Stimulated activated CD8-positive, alpha-beta memory T cell treated with anti-CD3 and anti-CD28 coated beads, Interleukin-2, amount 100 ng/mL, for 1 hour (primary cell): ENCODE data around the gene HOXD12.

Experiments used
- DNase-seq, 2 donors: peaks; one replicate each; pipeline ENCODE4 v3.0.0-alpha.2; 2020; ENCODE audit warnings: low read depth in 2 of 2

Gene HOXD12

DNA sequence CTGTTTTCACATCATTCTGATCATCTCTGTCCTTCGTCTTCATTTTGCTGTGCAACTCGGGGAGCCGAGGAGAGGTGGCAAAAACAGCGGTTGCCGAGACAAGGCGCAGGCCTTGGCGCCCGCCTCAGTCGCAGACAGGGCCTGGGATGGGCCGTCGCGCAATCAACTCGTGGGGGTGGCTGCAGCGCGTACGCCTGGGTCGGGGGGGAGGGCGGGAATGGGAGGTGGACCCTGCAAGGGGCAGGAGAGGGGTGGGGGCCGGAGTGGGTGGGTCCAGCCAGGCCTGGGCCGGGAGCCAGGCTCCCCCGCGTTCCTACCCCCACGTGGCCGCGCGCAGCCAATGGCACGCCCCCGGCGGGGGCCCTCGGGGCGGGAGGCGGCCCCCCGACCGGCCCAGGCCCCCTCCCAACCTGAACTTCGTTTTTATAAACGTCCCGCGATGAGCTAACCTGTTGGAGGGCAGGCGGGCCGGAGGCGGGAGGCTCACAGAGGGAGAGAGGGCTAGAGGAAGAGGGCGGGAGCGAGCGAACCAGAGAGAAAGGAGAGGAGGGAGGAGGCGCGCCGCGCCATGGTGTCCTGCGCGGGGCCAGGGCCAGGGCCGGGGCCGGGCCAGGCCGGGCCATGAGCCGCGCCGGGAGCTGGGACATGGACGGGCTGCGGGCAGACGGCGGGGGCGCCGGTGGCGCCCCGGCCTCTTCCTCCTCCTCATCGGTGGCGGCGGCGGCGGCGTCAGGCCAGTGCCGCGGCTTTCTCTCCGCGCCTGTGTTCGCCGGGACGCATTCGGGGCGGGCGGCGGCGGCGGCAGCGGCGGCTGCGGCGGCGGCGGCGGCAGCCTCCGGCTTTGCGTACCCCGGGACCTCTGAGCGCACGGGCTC lies 7.1 kb upstream of the HOXD12 start, which contains the start of gene HOXD13:
HOXD13 (plus strand) TSS at position 452 of the 875 bp plus-strand sequence; CDS start at position 622, 170 bp downstream.
- DNase-seq, result no peak

DNA sequence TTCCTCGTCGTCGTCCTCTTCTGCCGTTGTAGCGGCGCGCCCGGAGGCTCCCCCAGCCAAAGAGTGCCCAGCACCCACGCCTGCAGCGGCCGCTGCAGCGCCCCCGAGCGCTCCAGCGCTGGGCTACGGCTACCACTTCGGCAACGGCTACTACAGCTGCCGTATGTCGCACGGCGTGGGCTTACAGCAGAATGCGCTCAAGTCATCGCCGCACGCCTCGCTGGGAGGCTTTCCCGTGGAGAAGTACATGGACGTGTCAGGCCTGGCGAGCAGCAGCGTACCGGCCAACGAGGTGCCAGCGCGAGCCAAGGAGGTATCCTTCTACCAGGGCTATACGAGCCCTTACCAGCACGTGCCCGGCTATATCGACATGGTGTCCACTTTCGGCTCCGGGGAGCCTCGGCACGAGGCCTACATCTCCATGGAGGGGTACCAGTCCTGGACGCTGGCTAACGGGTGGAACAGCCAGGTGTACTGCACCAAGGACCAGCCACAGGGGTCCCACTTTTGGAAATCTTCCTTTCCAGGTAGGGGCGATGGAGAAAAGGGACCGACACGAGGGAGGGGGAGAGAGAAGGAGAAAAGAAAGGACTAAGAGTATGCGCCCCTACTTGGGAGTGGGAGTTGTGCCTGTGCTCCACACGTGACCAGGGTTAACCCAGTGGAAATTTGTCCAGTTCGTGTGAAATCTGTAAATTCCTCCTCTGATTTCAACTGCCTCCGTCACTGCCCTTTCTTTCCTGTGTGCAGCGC lies 6.3 kb upstream of the HOXD12 start:
- DNase-seq, result no peak

DNA sequence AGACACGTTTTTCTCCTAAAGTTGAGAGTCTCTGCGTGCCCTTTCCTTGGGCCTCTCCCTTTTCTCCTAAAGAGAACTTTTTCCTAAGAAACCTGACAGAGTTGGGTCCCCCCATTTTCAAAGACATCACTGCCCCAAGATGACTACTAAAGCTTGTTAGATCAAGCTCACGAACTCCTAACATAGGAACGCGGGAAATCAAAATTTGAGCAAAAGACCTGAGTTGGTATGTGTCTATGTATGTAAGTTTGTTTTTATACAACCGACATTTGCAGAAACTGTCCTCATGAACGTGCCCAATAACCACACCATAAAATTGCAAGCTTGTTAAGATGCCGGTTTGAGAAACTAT lies 5.7 kb upstream of the HOXD12 start:
- DNase-seq, result no peak

DNA sequence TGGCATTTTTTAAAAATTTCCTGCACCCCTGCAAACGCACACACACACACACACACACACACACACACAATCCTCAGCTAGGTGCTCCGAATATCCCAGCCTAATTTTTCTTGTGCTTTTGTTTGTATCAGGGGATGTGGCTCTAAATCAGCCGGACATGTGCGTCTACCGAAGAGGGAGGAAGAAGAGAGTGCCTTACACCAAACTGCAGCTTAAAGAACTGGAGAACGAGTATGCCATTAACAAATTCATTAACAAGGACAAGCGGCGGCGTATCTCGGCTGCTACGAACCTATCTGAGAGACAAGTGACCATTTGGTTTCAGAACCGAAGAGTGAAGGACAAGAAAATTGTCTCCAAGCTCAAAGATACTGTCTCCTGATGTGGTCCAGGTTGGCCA lies 5.2 kb upstream of the HOXD12 start:
- no peak for DNase-seq

DNA sequence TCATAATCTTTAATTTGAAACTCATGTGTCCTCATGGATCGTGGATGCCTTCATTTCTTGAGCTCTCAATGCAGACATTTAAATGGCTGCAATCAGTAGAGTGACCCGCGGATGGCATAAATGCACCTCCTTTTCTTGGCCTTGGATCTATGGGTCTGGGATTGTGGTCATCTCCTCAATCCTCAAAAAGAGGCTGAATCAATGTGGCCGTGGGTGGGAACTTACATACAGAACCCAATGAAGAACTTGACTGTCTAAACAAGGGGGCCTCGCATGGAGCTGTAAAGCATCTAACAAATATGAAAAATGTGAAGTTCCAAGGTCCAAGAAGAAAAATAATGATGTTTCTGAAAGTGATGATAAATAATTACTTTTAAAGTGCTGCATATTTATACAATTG lies 4.2 kb upstream of the HOXD12 start:
- DNase-seq, result no peak

DNA sequence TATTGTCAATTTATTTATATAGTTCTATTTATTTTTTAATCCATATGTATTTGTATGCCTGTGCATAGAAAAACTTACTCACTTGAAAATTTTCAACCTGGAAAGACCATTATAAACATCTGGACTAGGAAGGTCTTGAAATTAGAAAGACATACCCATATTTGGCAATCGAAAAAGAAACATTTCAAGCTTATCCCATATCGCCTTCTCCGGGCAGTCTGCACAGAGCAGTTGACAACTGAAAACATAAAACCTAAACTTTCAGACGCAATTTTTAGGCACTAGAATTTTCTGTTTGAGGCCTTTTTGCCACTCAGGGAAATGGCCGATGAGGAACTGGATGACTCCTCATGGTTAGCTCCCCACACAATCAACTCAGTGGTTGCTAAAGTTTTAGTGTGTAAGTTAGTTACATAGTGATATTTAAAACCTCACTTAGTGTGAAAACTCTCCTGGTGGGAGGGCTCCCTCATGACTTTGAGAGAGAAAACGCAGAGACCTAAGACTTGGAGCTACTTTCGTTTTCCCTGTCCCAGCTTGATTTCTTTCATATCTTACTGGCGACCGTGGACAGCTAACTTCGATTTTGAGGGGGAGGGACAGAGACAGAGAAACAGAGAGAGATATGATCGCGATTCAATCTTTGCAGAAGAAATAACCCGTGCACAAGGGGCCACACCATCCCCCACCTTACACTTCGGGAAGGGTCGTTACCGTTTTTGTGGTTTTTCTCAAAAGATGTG lies 3.2 kb upstream of the HOXD12 start:
- no peak for DNase-seq

DNA sequence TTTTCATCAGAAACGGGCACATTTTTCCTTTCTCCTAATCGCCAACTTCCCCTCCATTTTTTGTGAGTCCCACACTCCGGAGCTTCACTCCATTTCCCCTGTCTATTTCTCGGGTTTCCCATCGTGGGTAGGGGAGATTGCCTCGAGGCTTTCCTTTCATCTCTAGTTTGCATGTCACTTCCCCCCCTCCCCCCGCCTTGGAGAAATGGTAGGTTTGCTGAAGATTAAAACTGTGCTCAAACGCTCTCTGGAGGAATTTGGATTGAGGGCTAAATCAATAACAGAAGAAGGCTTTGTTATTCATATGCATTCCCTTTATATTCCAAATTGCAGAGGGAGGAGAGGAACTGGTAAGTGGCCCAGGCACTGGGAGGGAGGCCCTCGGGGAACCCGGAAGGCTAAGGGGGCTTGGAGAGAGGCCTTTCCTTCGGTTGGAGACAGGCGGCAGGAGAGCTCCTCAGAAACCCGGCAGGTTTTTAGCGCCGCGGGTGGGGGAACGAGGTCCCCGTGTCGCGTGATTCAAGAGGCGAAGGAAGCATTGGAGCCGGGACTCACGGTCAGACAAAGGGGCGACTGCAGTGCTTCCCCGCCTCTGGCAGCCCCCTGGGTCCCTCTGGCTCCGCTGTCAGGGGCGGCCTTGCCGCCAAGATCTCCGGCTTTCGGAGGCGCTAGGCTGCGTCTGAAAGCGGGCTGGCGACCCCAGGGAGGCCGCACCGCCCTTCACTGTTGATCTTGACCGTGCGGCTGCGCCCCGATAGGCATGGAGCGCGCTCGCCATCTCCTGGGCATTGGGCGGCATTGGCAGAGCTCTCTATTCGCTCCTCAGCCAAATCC lies 2.4 kb upstream of the HOXD12 start:
- DNase-seq, result peak in 1 of 2 donors; percentile 34

DNA sequence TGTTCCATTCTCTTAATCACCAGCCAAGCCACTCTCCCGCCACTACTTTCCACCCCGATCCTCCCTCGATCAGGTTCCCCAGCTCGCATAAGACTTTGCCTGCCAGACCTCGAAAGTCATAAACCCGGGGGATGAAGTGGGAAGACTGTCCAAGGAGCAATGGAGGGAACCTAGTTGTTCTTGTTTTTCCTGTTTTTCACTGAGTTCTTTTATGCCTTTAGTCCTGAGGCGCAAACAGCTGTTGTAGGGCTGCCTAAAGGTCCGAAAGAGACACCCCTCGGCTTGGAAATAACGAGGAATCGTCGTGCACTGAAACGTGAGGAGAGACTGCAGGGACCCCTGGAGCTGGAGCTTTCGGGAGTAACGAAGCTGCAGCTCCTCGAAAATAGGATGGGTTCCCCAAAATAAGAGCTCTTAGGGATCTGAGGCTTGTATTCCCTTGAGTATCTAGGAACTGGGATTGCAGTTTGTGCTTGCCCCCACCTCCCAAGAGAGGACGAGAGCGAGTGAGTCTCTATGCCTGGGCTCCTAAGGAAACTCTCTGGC lies 1.7 kb upstream of the HOXD12 start:
- DNase-seq, result no peak

DNA sequence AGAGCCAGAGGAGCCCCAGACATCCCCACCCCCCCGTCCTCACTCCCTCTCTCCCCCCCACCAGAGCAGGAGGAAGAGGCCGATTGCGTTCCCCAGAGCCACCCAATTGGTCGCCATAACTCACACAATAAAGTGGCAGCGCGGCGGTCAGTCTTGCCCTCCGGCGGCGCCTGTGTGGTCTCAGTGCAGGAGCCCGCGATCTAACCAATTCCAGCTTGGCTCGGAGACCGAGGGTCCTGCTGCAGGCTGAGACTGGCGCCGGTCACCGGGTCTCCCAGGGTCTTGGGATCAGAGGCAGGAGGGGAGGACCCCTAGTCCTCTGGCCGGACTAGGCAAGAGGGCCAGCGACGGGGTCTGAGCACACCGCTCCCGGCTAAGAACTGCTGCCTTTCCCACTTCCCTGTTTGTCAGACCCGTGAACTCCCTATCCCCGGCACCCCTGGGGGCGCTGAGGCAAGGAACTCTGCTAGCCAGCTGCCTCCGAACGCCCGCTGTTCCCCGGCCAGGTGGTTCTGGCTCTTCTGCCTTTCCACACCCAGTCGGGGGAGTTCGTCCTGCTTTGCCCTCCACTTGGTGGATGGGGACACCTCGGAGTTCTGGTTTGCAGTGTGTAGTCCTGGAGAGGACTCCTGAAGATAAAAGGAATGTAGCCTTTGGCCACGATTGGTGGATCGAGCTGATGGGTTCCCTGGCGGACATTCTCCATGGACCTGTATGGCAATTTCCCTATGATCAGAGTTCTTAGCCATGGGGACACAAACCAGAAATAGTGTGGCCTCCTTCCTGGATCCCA lies 1.0 kb upstream of the HOXD12 start:
- DNase-seq, result no peak

DNA sequence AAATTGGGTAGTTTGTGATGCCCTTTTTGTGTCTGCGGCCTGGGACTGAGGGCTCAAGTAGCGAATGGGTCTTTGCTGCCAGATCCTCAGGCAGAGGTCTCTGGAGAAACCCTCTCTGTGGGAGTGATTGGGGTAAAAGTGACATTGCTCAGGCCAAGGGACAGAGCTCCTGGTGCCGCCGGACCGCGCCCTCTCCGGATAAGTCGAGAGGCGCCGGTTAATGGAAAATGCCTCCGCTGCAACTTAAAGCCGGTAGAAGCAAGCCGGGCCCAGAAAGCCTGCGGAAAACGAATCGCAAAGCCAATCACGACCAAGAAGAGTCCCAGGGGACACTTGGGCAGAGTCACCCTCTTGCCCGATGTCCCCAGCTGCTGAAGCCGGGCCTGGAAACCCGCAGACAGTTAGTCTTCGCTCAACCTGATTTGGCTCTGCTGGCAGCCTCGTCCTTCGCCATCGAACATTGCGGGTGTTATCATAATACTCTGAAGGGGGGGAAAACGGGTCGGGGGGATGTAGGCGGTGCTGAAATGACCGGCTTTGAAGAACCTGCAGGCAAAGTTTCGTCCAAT lies 352 bp upstream of the HOXD12 start:
- DNase-seq, result no peak

DNA sequence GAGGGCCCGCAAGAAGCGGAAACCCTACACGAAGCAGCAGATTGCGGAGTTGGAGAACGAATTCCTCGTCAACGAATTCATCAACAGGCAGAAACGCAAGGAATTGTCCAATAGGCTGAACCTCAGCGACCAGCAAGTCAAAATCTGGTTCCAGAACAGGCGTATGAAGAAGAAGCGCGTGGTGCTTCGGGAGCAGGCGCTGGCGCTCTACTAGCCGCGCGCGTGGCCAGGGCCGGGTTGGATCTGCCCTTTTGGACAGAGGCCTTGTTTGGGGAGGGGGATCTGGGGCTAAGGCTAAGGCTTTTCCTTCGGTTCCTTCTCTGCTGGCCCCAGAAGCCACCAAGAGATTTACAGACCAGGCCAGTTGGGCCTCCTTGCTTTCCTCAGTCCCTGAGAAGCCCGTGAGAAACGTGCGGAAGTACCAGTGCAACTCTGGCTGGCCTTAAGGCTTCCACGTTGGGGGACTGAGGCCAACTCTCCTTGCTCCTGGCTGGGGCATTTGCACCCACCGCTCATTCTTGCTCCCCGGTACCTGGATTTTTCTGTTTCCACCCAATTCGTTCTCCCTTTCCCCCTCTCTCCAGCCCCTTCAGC lies 1.0 kb downstream of the HOXD12 start:
- no peak for DNase-seq

DNA sequence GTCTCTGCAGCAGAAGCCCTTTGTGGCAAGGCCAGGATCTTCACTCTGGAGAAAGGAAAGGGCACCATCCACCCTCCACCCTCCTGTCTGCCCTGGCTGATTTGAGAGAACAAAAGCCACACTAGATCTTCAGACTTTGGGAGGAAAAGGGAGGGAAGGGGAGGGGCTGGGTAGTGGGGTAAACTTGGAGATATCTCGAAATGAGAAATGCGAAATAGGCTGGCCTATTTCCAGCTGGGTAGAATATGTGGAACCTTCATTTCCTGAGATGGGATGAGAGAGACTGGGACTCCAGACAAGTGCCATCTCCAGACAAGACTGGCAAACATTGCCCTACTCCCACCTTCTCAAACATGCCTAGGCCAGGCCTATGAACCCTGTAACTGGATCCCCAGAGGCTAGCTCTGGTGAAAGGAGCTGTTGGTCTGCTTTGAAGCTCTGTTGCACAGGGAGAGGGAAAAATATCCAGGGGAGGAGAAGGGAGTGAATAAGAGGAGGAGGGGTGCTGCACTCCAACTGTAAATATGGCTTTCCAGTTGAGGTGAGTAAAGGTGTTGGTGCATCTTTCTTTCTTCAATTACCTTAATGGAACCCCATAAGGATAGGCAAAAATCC lies 1.7 kb downstream of the HOXD12 start:
- DNase-seq, result no peak

DNA sequence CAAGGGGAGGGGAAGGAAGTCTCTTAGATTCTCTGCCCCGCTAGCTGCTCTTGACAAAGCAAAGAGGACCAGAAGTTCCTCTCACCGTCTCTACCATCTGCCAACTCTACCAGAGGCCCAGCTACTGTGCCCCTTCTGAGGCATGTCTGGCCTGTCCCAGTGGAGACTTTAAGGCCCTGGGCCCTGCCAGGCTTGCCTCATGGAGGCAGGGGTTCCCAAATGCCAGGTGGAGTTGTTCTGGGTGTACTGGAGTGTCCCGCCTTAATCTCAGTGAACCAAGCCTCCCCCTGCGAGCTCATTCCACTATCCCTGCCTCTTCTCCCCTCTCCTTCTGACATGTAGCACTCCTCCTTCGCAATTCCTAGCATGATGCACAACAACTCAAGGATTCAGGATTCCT lies 2.2 kb downstream of the HOXD12 start:
- no peak for DNase-seq

DNA sequence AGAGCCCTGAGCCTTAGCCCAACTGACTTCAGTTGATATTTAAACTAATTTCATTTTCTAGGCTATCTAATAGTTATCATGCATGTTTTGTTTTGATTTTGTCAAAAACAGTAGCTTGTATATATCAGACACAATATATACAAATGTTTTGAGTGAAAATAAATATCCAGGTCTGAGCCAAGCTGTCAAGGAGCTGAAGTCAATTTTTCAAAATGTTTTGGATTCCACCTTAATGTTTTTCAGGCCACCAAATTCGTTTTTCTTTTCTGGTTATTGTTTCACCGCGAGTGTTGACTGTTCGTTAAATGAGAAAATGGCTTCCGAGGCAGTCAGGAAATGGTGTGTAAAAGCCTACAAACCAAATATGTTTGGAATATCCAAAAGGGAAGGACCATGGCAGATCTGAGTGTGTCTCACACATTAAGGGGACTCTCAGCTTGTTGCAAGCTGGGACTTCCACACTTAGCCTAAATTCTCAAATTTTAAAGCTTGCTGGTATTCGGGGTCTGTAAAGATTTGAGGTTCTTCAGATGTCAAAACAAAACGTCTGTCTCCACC lies 2.8 kb downstream of the HOXD12 start:
- DNase-seq, result no peak

DNA sequence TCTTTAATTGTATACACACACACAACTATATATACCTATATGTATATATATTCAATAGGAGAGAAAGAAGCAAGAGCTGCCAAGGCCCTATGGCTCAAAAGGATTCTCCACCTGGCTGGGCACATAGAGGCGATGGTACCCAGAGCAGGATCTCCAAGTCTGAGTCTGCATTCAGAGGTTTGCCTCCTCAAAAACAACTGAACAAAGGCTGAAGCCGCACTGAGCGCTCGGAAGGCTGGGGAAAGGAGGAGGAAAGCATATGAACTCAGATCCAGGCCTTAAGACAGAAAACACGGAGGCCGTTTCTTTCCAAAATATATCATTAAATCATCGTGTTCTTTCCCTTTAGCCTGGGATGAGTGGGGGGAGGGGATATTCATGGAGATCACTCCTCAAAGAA lies 3.6 kb downstream of the HOXD12 start:
- no peak for DNase-seq

DNA sequence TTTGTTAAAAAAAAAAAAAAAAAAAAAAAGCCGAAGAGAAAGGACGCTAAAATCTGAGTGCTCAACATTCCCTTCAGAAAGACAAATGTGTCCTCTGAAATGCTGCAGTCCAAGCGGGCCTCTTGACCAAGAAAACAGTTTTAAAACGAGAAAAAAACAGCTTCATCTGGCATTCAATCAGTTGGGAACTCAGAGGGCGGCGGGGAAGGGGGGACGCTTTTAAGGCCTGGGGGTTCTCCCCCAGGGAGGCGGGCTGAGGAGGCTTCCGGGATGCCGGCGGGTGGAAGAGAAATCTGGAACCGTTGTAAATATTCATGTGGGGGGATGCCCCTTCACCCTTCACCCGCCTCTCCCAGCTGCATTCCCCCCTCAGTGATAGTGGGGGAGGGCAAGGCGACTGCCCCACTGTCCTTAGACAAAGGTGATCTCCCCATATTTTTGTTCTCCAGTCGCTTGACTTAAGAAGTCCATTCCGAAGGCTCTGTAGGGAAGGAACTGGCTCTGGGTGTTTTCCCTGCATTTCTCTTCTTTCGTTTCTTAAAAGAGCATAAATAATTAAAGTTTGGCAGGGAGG lies 4.2 kb downstream of the HOXD12 start:
- no peak for DNase-seq

DNA sequence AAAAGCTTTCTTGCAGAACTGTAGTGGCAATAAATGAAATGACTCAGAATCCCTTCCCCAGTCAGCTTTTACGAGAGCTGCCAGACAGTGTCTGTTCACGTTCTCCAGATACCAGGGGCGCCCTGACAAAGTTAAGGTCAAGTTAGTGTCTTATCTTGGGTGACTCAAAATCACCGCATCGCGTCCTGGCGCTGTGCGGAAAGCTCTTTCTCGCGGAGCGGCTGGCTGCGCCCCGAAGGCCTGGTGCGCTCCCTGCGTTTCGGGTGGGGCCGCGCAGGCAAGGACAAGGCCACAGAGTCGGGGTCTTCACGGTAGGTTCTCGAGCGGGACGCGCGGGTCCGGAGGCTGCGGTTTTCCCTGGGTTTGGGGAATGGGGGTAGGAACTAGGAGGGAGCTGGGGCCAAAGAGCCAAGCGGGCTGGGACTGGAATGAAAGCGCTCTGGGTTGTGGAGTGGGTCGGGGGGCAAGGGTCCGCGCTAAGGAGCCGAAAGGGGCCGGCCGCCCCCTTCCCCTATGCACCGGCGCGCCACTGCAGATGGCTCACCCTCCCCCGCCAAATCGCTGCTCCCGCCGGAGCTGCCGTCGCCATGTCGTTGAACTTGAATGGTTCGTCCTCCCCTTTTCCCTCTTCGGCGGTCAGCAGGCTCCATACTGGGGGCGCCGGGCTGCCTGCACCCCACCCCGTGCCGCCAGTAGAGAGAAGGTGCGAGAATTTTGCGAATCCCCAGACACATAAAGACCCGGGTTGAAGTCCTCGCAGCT lies 4.9 kb downstream of the HOXD12 start:
- no peak for DNase-seq
